K562 (cell line): ENCODE results near the gene HCST. TPM values are rescaled to one million over a fixed set of nuclear protein-coding genes. Genes with fewer than 3 reads are reported as not detected.

ENCODE experiments used
- ATF1 ChIP-seq, 2 experiments: fragments of 450-650 bp in 1 of 2; IDR thresholded peaks; 2 replicates each; pipeline ENCODE4 v1.6.1; 2016; ENCODE audit warnings: missing compliant biosample characterization in 1 of 2, missing genetic modification characterization in 1 of 2
- ATF6 ChIP-seq: sonication (generic); formaldehyde crosslinking; IDR thresholded peaks from 2 replicates; pipeline ENCODE4 v1.4.0; 2020; ENCODE audit warnings: mild to moderate bottlenecking, missing genetic modification reagents
- CHCHD3 ChIP-seq: fragments of 250-450 bp; sonication (Bioruptor Pico); IDR thresholded peaks from 2 replicates; pipeline ENCODE4 v2.1.2; 2022; ENCODE audit warnings: mild to moderate bottlenecking
- ELF1 ChIP-seq: fragments of 200-800 bp; sonication (Bioruptor generic); IDR thresholded peaks from 2 replicates; pipeline ENCODE4 v1.6.1; 2016; ENCODE audit warnings: missing genetic modification characterization, missing compliant biosample characterization
- HDAC6 ChIP-seq: IDR thresholded peaks from 2 replicates; pipeline ENCODE4 v1.6.1; 2012; ENCODE audit warnings: low read depth, mild to moderate bottlenecking, control low read depth, inconsistent platforms, low read length, moderate library complexity
- HDGF ChIP-seq: fragments of 450-650 bp; IDR thresholded peaks from 2 replicates; pipeline ENCODE4 v1.6.1; 2016
- MTA2 ChIP-seq: fragments of 450-650 bp; IDR thresholded peaks from 2 replicates; pipeline ENCODE4 v1.6.1; 2016; ENCODE audit warnings: low read depth
- MTA3 ChIP-seq: fragments of 450-650 bp; formaldehyde crosslinking; IDR thresholded peaks from 2 replicates; pipeline ENCODE4 v1.6.1; 2017; ENCODE audit warnings: mild to moderate bottlenecking, borderline replicate concordance
- MXI1 ChIP-seq: IDR thresholded peaks from 2 replicates; pipeline ENCODE4 v1.6.1; 2011; ENCODE audit warnings: low read depth, mild to moderate bottlenecking, improper control_type of control experiment, low read length
- NFRKB ChIP-seq: fragments of 450-650 bp; IDR thresholded peaks from 2 replicates; pipeline ENCODE4 v1.6.1; 2016; ENCODE audit warnings: low read depth
- XRCC5 ChIP-seq: fragments of 200-400 bp; formaldehyde crosslinking; IDR thresholded peaks from 2 replicates; pipeline ENCODE4 v1.6.1; 2017; ENCODE audit warnings: low read depth, mild to moderate bottlenecking, low read length
- ZNF146 ChIP-seq: IDR thresholded peaks from one replicate; pipeline ENCODE4 v1.6.1; 2018; ENCODE audit warnings: missing compliant biosample characterization; ENCODE audit not compliant: unreplicated experiment
- ZNF175 ChIP-seq: fragments of 200-800 bp; sonication (Bioruptor generic); IDR thresholded peaks from 2 replicates; pipeline ENCODE4 v1.6.1; 2016; ENCODE audit warnings: low read depth, mild to moderate bottlenecking, missing genetic modification characterization, missing compliant biosample characterization
- ZNF280B ChIP-seq: fragments of 250-450 bp; sonication (Bioruptor Pico); IDR thresholded peaks from 2 replicates; pipeline ENCODE4 v1.5.1; 2021; ENCODE audit warnings: mild to moderate bottlenecking
- ZNF408 ChIP-seq: fragments of 250-450 bp; sonication (Bioruptor Pico); IDR thresholded peaks from 2 replicates; pipeline ENCODE4 v1.4.0; 2020; ENCODE audit warnings: low read depth, mild to moderate bottlenecking, moderate library complexity
- ZNF77 ChIP-seq: fragments of 250-450 bp; sonication (Bioruptor Pico); IDR thresholded peaks from 2 replicates; pipeline ENCODE4 v1.5.0; 2020
- polyA plus RNA-seq, 8 experiments: library from polyadenylated mRNA; depleted of rRNA in 4 of 8; stranded (reverse) in 5 of 8; unstranded in 3 of 8; fragments of >200 nt; fragmentation: Nextera tagmentation in 2 of 8; fragmentation: Illumina TruSeq in 1 of 8; extraction: Ambion mirVana in 2 of 8; extraction: Trizol in 1 of 8; gene quantifications; 2 replicates each; pipeline versions ENCODE4 v1.2.1 to v1.2.3, GENCODE V29; 2011 to 2014; ENCODE audit warnings: inconsistent platforms in 1 of 8, missing spikeins in 1 of 8
- total RNA-seq, 7 experiments: library from RNA; depleted of rRNA in 6 of 7; stranded (reverse); fragments of >200 nt in 6 of 7; fragmentation: Illumina TruSeq in 2 of 7; extraction: Trizol in 2 of 7; gene quantifications; 2 replicates each; pipeline versions ENCODE4 v1.2.1 to v1.2.3, GENCODE V29; 2011 to 2021; ENCODE audit warnings: low replicate concordance in 1 of 7
- TF ChIP-seq, protein P1 (sequence below), 3 experiments: fragments of 200-800 bp in 1 of 3; fragments of 250-450 bp in 1 of 3; fragments of 450-650 bp in 1 of 3; sonication (Bioruptor Pico) in 1 of 3; sonication (Bioruptor generic) in 1 of 3; formaldehyde crosslinking in 1 of 3; IDR thresholded peaks; 2 replicates each; pipeline versions ENCODE4 v1.6.1 to v1.8.0; 2016 to 2022; ENCODE audit warnings: mild to moderate bottlenecking in 2 of 3, missing genetic modification characterization in 2 of 3, missing compliant biosample characterization in 1 of 3, moderate library complexity in 1 of 3
- TF ChIP-seq, protein P2 (sequence below), 2 experiments: fragments of 450-650 bp in 1 of 2; sonication (generic) in 1 of 2; formaldehyde crosslinking; conservative IDR thresholded peaks; 2 replicates each; pipeline versions ENCODE4 v1.4.0 to v1.8.1; 2020 to 2022; ENCODE audit warnings: mild to moderate bottlenecking in 1 of 2, missing genetic modification reagents in 1 of 2
- TF ChIP-seq, protein P3 (sequence below), 3 experiments: fragments of 200-800 bp in 1 of 3; sonication (Bioruptor generic) in 1 of 3; sonication (generic) in 1 of 3; formaldehyde crosslinking in 1 of 3; IDR thresholded peaks; 2 replicates each; pipeline versions ENCODE4 v1.6.1 to v1.8.0; 2016 to 2022; ENCODE audit warnings: mild to moderate bottlenecking in 2 of 3, missing compliant biosample characterization in 2 of 3, missing genetic modification characterization in 2 of 3, missing genetic modification reagents in 1 of 3

Gene HCST
- total and polyA plus RNA-seq, 9 of the 15 experiments (the other 6 are each of a cell fraction or from before 2014, with no cell fraction given), result 0.29 to 1.9 (median 0.95) TPM; not detected in 2

GRCh38 chr19:35879770-35880317 lies 22.5 kb upstream of the HCST start (continued):
- TF ChIP-seq, protein P1, sequence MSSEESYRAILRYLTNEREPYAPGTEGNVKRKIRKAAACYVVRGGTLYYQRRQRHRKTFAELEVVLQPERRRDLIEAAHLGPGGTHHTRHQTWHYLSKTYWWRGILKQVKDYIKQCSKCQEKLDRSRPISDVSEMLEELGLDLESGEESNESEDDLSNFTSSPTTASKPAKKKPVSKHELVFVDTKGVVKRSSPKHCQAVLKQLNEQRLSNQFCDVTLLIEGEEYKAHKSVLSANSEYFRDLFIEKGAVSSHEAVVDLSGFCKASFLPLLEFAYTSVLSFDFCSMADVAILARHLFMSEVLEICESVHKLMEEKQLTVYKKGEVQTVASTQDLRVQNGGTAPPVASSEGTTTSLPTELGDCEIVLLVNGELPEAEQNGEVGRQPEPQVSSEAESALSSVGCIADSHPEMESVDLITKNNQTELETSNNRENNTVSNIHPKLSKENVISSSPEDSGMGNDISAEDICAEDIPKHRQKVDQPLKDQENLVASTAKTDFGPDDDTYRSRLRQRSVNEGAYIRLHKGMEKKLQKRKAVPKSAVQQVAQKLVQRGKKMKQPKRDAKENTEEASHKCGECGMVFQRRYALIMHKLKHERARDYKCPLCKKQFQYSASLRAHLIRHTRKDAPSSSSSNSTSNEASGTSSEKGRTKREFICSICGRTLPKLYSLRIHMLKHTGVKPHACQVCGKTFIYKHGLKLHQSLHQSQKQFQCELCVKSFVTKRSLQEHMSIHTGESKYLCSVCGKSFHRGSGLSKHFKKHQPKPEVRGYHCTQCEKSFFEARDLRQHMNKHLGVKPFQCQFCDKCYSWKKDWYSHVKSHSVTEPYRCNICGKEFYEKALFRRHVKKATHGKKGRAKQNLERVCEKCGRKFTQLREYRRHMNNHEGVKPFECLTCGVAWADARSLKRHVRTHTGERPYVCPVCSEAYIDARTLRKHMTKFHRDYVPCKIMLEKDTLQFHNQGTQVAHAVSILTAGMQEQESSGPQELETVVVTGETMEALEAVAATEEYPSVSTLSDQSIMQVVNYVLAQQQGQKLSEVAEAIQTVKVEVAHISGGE (CRISPR knock-in tag; IDR thresholded peaks at IDR 0.05), result peak in 1 of 3 experiments; percentile 53; a peak in 1 of 6 replicates
- peak; percentile 27; the same call in 1 of the 2 replicates for TF ChIP-seq MTA3
- no peak for TF ChIP-seq ZNF280B (CRISPR knock-in tag)
- peak; percentile 90 for TF ChIP-seq MXI1
- no peak for TF ChIP-seq ELF1 (tag)
- TF ChIP-seq NFRKB, result no peak
- no peak for TF ChIP-seq ZNF408
- TF ChIP-seq HDAC6, result no peak
- TF ChIP-seq HDGF, result no peak
- TF ChIP-seq, protein P2, sequence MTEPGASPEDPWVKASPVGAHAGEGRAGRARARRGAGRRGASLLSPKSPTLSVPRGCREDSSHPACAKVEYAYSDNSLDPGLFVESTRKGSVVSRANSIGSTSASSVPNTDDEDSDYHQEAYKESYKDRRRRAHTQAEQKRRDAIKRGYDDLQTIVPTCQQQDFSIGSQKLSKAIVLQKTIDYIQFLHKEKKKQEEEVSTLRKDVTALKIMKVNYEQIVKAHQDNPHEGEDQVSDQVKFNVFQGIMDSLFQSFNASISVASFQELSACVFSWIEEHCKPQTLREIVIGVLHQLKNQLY (CRISPR knock-in tag; conservative IDR thresholded peaks at IDR 0.05), result no peak
- no peak for TF ChIP-seq ZNF146 (CRISPR knock-in tag)
- TF ChIP-seq ATF1 (CRISPR knock-in tag; IDR thresholded peaks at IDR 0.05), result no peak
- peak; percentile 67 for TF ChIP-seq ATF1 (tag; IDR thresholded peaks at IDR 0.05)
- TF ChIP-seq MTA2, result no peak
- TF ChIP-seq CHCHD3, result no peak
- peak; percentile 96; the same call in 1 of the 2 replicates for TF ChIP-seq ATF6 (CRISPR knock-in tag)
- no peak for TF ChIP-seq ZNF77 (CRISPR knock-in tag)
- TF ChIP-seq, protein P3, sequence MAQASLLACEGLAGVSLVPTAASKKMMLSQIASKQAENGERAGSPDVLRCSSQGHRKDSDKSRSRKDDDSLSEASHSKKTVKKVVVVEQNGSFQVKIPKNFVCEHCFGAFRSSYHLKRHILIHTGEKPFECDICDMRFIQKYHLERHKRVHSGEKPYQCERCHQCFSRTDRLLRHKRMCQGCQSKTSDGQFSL (CRISPR knock-in tag; IDR thresholded peaks at IDR 0.05), result no peak
- TF ChIP-seq, protein P3 (tag; IDR thresholded peaks at IDR 0.05), result no peak
- TF ChIP-seq XRCC5, result no peak
- TF ChIP-seq ZNF175, result 0 out of 2 replicates have a peak, but pooled peaks have one; percentile 36
